Activated naive CD8-positive, alpha-beta T cell treated with anti-CD3 and anti-CD28 coated beads for 36 hours (primary cell): ENCODE data around the gene TSC1. TPM values are rescaled to one million over a fixed set of nuclear protein-coding genes. Genes with fewer than 3 reads are reported as not detected.

Experiments
- DNase-seq: peaks from one replicate; pipeline ENCODE4 v3.0.0; 2021
- H3K27ac Mint-ChIP-seq: one replicate; pipeline ENCODE4 v1.8.0; 2022; ENCODE audit warnings: mild to moderate bottlenecking, moderate library complexity, mixed read lengths
- H3K27me3 Mint-ChIP-seq: one replicate; pipeline ENCODE4 v1.8.0; 2022; ENCODE audit warnings: mild to moderate bottlenecking, mixed read lengths
- H3K36me3 Mint-ChIP-seq: one replicate; pipeline ENCODE4 v1.8.0; 2021; ENCODE audit warnings: mild to moderate bottlenecking, mixed read lengths
- H3K4me1 Mint-ChIP-seq: one replicate; pipeline ENCODE4 v1.8.0; 2021; ENCODE audit warnings: mixed read lengths
- H3K4me3 Mint-ChIP-seq: one replicate; pipeline ENCODE4 v1.8.0; 2022; ENCODE audit warnings: mild to moderate bottlenecking, moderate library complexity, mixed read lengths
- H3K9me3 Mint-ChIP-seq: one replicate; pipeline ENCODE4 v1.8.0; 2022; ENCODE audit warnings: mixed read lengths
- total RNA-seq, 2 experiments: library from RNA; stranded (reverse); gene quantifications; one replicate each; pipeline ENCODE4 v1.2.3, GENCODE V29; 2021

TSC1 gene
- total RNA-seq, 2 experiments from 2014 or later: 23.6 to 28.5 TPM

DNA sequence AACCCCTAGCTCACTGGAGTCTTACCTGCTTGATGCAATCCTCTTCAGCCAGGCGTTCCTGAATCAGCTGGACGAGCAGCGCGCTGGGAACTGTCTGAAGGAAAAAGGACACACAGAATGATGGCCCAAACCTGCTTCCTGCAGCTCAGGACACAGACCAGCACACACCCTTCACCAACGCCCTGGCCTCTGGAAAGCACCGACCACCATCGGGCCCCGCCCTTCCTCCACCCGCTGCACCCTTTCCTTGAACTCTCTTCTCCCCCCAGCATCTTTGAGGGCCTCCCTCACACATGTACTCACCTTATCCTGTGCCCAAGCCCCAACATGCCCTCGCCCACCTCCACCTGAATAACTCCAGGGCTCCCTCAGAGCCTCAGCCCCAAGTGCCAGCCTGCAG lies 89.6 kb downstream of the TSC1 start:
- H3K27ac Mint-ChIP-seq: no peak overlapping the region
- no peak overlapping the region for H3K4me3 Mint-ChIP-seq

GRCh38 chr9:132853482-132853881 lies 90.9 kb downstream of the TSC1 start:
- Mint-ChIP-seq H3K9me3 (no peaks in the 10 kb centered on the region), H3K27me3 (no peaks in the 10 kb centered on the region), H3K27ac (no peak overlapping the region), H3K4me3 (no peak overlapping the region), H3K4me1 (peaks cover 23% of the 10 kb centered on the region), H3K36me3 (no peaks in the 10 kb centered on the region)
- DNase-seq: no peak

More for the DNA sequence above, 89.6 kb downstream of the TSC1 start:
- no peak for DNase-seq
- Mint-ChIP-seq H3K9me3 (no peaks in the 10 kb centered on the region), H3K4me1 (peaks cover 10% of the 10 kb centered on the region), H3K36me3 (no peaks in the 10 kb centered on the region), H3K27me3 (no peaks in the 10 kb centered on the region)

DNA sequence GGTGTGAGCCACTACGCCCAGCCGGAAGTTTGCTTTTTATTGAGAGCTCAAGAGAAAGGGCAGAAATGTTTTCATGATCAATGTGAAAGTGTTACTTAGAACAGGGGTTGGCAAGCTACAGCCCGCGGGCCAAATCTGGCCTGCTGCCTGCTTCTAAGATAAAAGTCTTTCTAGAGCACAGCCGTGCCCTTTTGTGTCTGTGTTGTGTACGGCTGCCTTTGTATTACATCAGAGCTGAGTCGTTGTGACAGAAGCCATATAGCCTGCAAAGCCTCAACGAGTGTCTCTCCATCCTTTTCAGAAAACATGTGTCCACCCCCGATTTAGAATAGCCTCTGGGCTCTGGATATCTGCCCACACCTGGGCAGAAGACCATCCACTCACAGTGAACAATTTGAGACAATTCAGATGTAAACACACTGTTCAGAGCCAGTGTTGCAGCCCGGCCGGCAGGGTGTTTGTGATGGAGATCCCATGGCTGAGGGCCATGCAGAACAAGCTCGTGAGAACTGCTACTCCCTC lies 95.2 kb downstream of the TSC1 start:
- Mint-ChIP-seq H3K9me3 (no peaks in the 10 kb centered on the region), H3K36me3 (no peaks in the 10 kb centered on the region), H3K27ac (peak overlapping the region; percentile 45), H3K4me3 (peak overlapping the region; percentile 43), H3K4me1 (peaks cover 25% of the 10 kb centered on the region), H3K27me3 (no peaks in the 10 kb centered on the region)
- no peak for DNase-seq

GRCh38 chr9:132846918-132847515 lies 97.4 kb downstream of the TSC1 start:
- Mint-ChIP-seq H3K4me3 (no peak overlapping the region), H3K27me3 (no peaks in the 10 kb centered on the region), H3K4me1 (peaks cover 25% of the 10 kb centered on the region), H3K9me3 (no peaks in the 10 kb centered on the region), H3K27ac (no peak overlapping the region), H3K36me3 (no peaks in the 10 kb centered on the region)
- DNase-seq: no peak

- Mint-ChIP-seq H3K27ac (no peak overlapping the region), H3K36me3 (no peaks in the 10 kb centered on the region), H3K4me3 (no peak overlapping the region), H3K27me3 (no peaks in the 10 kb centered on the region), H3K9me3 (no peaks in the 10 kb centered on the region), H3K4me1 (peaks cover 22% of the 10 kb centered on the region)
- DNase-seq: no peak
Observed at GRCh38 chr9:132846109-132846917, 98.1 kb downstream of the TSC1 start.

DNA sequence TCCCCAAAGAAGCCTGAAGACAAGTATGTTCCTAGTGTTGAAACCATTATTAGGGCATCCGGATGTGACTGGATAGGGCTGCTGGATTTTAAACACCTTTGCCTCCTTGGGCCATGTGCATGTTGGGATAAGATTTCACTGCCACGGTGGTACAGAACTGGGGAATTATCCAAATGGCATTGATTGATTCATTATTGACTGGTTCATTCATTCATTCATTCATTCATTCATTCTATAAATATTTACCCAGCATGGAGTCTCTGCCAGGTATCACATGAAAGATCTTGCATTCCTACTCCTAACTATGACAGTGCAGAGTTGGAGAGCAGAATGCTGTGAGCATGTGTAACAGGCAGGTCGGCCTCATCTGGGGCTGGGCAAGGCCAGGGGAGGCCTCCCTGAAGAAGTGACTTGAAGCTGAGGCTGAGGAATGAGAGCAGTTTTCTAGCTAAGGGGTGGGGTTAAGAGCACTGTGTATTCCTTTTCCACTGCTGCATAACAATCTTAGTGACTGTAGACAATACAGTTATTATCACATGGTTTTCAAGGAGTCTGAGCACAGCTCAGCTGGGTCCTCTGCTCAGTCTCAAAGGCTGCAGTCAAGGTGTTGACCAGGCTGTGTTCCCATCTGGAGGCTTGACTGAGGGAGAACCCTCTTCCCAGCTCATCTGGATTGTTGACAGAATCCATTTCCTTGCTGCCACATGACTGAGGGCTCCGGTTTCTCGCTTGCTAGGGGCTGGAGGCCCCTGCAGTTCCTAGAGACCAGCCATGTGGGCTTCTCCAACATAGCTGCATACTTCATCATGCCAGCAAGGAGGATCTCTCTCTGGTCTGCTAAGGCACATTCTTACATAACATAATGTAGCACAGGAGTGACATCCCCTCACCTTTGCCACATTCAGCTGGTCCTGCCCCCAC lies 102.0 kb downstream of the TSC1 start:
- H3K27me3 Mint-ChIP-seq: no peaks in the 10 kb centered on the region
- H3K4me1 Mint-ChIP-seq: no peaks in the 10 kb centered on the region
- H3K9me3 Mint-ChIP-seq: no peaks in the 10 kb centered on the region
- no peaks in the 10 kb centered on the region for H3K36me3 Mint-ChIP-seq
- H3K4me3 Mint-ChIP-seq: no peak overlapping the region
- no peak overlapping the region for H3K27ac Mint-ChIP-seq
- DNase-seq: no peak

Other genes starting within 250 kb of the TSC1 start
- under 1 TPM; 0.10 to 0.36 TPM for gene AK8, start 66.3 kb downstream of the TSC1 start, total RNA-seq
- gene SPACA9, start 65.7 kb downstream of the TSC1 start, total RNA-seq: 1 to 10 TPM; 1.9 to 2.7 TPM
- not detected for gene GFI1B, start 34.1 kb upstream of the TSC1 start, total RNA-seq
- 10 to 100 TPM; 85.4 to 90.2 TPM for gene GTF3C5, start 86.4 kb upstream of the TSC1 start, total RNA-seq
- 1 to 10 TPM; 2.3 to 2.8 TPM for gene CEL, start 117.4 kb upstream of the TSC1 start, total RNA-seq
- 10 to 100 TPM; 50.3 to 51.9 TPM for gene RALGDS, start 176.6 kb upstream of the TSC1 start, total RNA-seq
- gene GBGT1, start 219.3 kb upstream of the TSC1 start, total RNA-seq: 1 to 10 TPM; 1.6 to 2.9 TPM